Muscle of leg (tissue), 11 donors: Measurements from ENCODE around the gene ACADS. TPM values are rescaled to one million over a fixed set of nuclear protein-coding genes. Genes with fewer than 3 reads are reported as not detected.

Source experiments
- DNase-seq: peaks from one replicate; pipeline ENCODE4 v3.0.0; 2013
- H3K27ac ChIP-seq: one replicate; pipeline ENCODE4 v1.5.1; 2013; ENCODE audit warnings: mild to moderate bottlenecking, low read length, control low read depth
- H3K27me3 ChIP-seq: one replicate; pipeline ENCODE4 v1.6.1; 2013; ENCODE audit warnings: low read length; ENCODE audit not compliant: control insufficient read depth, insufficient read depth
- H3K36me3 ChIP-seq: one replicate; pipeline ENCODE4 v1.6.1; 2013; ENCODE audit warnings: low read length; ENCODE audit not compliant: control insufficient read depth, insufficient read depth
- H3K4me1 ChIP-seq: one replicate; pipeline ENCODE4 v1.6.1; 2013; ENCODE audit warnings: low read length; ENCODE audit not compliant: control insufficient read depth, insufficient read depth
- H3K4me3 ChIP-seq: one replicate; pipeline ENCODE4 v1.5.1; 2013; ENCODE audit warnings: low read length, control low read depth
- H3K9me3 ChIP-seq: replicated peaks from 2 replicates; pipeline ENCODE4 v1.6.1; 2013; ENCODE audit warnings: low read depth, low read length; ENCODE audit not compliant: control insufficient read depth
- WGBS: methylation state at CpG from one replicate; pipeline ENCODE4 v1.1.5; 2013; ENCODE audit warnings: missing lambda C conversion rate; ENCODE audit not compliant: insufficient coverage; 5-methylcytosine and 5-hydroxymethylcytosine counted together
- polyA plus RNA-seq, 8 donors: library from polyadenylated mRNA; unstranded; fragments of 120-200 nt; gene quantifications; one replicate each; pipeline versions ENCODE4 v1.2.1 to v1.2.3, GENCODE V29; 2013; ENCODE audit warnings: inconsistent platforms in 1 of 8, low replicate concordance in 1 of 8; ENCODE audit not compliant: insufficient read length in 8 of 8, insufficient read depth in 1 of 8
- total RNA-seq: library from RNA; stranded (reverse); fragments of 120-200 nt; gene quantifications from one replicate; pipeline ENCODE4 v1.2.4, GENCODE V29; 2013

ACADS gene
- total and polyA plus RNA-seq, 9 donors = 13.1 to 22.7 (median 20.3) TPM

DNA sequence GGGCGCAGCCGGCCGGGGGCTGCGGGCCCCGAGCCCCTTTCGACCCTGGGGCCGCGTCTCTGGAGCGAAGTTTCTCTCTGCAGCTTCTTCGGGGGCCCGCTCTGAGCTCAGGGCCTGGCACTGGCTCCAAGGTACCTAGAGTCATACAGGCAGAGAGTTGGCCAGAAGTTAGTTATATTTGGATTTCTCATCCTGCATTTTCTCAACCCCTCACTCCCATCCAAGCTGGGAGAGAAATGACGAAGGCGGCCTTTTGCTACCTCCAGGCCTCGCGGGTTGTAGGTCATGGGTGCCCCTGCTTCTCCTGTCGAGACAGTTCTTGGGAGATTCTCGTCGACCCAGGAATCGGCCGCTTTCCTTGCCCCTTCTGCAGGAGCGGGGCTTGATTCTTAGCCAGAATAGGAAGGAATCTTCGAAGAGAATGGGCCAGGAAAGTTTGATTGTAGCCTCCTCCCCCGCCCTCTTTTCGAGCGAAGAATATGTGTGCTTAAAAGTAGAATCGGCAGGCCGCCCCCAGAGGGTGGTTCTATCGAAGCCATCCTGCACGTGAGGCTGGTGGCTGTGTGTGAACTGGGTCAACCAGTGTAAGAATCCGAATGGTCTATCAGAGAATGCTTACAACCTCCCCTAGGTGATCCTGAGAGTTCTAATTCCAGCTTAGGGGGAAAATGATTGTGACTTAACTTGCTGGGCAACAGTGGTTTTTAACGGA lies 37.9 kb upstream of the ACADS start:
- Histone ChIP-seq H3K4me3 (peak overlapping the region; percentile 75), H3K27ac (peak overlapping the region; percentile 71), H3K27me3 (no peaks in the 10 kb centered on the region), H3K4me1 (peaks cover 23% of the 10 kb centered on the region), H3K36me3 (no peaks in the 10 kb centered on the region), H3K9me3 (no peaks in the 10 kb centered on the region)
- 0% methylated on average over 15 of the region's 31 CpGs for WGBS
- peak; percentile 61 for DNase-seq

DNA sequence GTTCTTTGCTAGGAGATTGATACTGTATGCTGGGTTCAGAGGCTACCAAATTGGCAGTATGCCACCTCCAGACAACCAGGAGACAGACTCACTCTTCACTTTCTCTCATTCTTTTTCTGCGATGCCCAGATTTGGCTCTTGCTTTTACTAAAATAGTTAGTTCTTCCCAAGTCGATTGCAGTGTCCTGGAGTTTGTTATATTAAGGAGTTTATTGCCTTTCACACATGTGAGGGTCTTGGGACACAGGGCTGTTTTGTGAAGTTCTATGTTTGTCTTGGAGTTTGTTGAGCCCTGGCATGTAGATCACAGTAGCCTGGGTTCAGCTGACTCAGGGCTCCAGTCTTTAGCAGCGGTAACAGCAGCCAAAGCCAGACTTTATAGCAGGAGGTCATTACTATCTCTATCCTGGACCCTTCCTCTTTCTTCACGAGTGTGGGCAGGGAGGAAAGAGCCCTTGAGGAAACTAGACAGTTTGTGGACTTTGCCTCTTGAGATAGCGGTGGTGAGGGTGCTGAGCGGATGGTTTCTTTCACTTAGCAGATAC lies 37.0 kb upstream of the ACADS start:
- Histone ChIP-seq H3K36me3 (peaks cover 4% of the 10 kb centered on the region), H3K27ac (peak overlapping the region; percentile 31), H3K9me3 (no peaks in the 10 kb centered on the region), H3K4me1 (peaks cover 23% of the 10 kb centered on the region), H3K4me3 (peak overlapping the region; percentile 75), H3K27me3 (no peaks in the 10 kb centered on the region)
- WGBS = 28% methylated on average over 2 of the region's 6 CpGs
- DNase-seq = peak; percentile 40

DNA sequence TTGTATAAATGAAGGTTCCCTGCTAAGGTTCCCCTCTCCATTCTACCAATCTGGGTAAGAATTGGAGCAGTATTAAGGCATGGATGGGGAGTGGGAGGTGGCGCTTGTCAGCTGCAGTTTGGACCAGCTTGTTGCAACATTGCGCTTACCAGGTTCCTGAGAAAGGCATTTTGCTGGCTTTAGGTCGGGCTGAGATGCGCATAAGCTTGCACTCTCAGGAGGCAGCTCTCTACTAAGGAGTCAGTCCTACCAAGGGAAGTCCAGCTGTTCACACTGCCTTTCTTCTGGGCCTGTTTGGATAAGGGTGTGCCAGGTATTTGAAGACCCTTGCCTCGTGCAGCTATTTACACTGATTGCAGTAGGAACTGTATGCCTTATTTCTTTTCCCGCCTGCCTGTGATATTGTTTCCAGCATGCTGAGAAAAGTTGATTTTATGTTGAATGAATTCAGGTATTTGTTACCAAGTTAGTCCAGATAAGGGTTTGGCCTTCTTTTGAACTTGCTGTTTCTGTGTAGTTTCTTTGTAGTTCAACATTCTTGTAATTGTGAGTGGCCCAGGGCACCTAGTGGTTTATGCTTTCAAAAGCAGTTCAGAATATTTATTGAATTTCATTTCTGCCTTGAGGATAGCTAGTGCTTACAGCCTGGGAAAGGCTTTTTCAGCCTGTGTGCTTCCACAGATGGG lies 36.1 kb upstream of the ACADS start:
- Histone ChIP-seq H3K27ac (no peak overlapping the region), H3K36me3 (peaks cover 13% of the 10 kb centered on the region), H3K4me3 (peak overlapping the region; percentile 75), H3K9me3 (no peaks in the 10 kb centered on the region), H3K4me1 (peaks cover 23% of the 10 kb centered on the region), H3K27me3 (no peaks in the 10 kb centered on the region)
- WGBS = 50% methylated on average over 2 of the region's 6 CpGs
- DNase-seq = no peak

DNA sequence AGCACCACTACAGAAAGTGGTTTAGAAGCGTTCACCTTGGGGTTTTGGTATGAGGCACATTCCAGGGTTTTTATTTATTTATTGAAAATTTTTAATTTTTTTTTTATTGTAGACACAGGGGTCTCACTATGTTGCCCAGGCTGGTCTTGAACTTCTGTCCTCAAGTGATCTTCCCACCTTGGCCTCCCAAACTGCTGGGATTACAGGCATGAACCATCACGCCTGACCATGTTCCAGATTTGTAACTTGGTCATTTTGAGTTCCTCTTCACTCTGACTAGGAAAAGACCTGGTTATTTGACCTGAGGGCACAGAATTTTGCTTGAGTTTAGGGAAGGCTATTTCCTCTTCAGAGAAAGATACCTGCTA lies 35.6 kb upstream of the ACADS start:
- H3K4me3 ChIP-seq = no peak overlapping the region
- H3K9me3 ChIP-seq = no peaks in the 10 kb centered on the region
- H3K36me3 ChIP-seq = peaks cover 18% of the 10 kb centered on the region
- no peak for DNase-seq
- peaks cover 23% of the 10 kb centered on the region for H3K4me1 ChIP-seq
- 100% methylated on average over 1 of the region's 2 CpGs for WGBS
- no peak overlapping the region for H3K27ac ChIP-seq
- H3K27me3 ChIP-seq = no peaks in the 10 kb centered on the region

DNA sequence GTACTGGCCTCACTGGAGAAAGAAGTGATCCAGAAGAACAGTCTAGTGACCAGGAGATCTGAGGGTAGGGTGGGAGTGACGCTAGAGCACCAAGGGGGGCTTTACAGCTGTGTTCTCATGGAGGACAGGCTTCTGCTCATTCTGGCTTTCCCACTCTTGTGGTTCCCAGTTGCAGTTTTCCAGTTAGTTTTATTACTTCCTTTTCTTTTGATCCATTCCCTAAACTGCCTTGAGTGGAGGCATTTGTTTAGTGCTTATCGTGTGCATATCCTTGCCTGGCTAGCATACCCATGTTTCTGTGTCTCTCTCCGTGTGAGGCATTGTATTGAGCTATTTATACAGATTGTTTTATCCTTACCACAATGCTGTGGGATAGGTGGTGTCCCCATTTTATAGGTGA lies 34.6 kb upstream of the ACADS start:
- Histone ChIP-seq H3K4me1 (peaks cover 23% of the 10 kb centered on the region), H3K27me3 (no peaks in the 10 kb centered on the region), H3K4me3 (no peak overlapping the region), H3K36me3 (peaks cover 25% of the 10 kb centered on the region), H3K9me3 (no peaks in the 10 kb centered on the region), H3K27ac (no peak overlapping the region)
- DNase-seq = no peak
- no CpG with 5 or more reads among the region's 3 CpGs for WGBS

DNA sequence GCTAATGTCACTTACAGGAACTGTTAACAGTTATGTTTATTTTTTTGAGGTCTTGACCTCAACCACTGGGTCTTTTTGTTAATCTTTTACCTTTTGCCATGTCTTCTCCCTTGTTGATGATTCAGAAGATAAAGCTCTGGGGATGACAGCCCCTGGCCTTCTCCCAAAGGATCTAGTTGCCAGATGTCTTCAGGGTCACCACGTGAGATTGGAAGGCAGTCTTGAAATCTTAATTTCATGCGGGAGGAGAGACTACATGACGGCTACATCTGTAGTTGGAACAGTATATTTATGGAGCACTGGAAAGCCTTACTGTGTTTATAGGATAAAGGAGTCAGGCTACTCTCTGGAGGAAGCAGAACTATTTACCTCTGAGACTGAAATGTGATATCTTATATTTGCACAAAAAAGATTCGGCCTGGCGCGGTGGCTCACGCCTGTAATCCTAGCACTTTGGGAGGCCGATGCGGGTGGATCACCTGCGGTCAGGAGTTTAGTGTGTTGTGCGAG lies 33.0 kb upstream of the ACADS start:
- Histone ChIP-seq H3K36me3 (peaks cover 41% of the 10 kb centered on the region), H3K27me3 (no peaks in the 10 kb centered on the region), H3K4me3 (no peak overlapping the region), H3K27ac (no peak overlapping the region), H3K9me3 (no peaks in the 10 kb centered on the region), H3K4me1 (peaks cover 23% of the 10 kb centered on the region)
- 37% methylated on average over 3 of the region's 11 CpGs for WGBS
- DNase-seq = no peak

DNA sequence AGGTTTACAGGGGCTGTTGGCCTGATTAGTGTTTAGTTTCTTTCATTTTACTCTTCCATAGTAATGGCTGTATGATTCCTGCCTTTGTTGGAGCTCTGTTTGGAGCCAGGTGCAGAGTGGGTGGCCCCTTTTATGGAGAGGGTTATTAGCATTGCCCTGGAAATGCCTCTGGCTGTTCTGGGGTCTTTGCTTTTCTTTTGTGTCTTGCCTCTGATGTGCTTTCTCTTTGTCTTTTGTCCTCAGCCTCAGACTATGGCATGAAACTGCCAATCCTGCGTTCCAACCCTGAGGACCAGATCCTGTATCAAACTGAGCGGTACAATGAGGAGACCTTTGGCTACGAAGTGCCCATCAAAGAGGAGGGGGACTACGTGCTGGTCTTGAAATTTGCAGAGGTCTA lies 31.8 kb upstream of the ACADS start:
- Histone ChIP-seq H3K36me3 (peaks cover 54% of the 10 kb centered on the region), H3K4me1 (peaks cover 13% of the 10 kb centered on the region), H3K27me3 (no peaks in the 10 kb centered on the region), H3K4me3 (no peak overlapping the region), H3K9me3 (no peaks in the 10 kb centered on the region), H3K27ac (no peak overlapping the region)
- no peak for DNase-seq
- WGBS = 75% methylated on average over 4 of the region's 4 CpGs

DNA sequence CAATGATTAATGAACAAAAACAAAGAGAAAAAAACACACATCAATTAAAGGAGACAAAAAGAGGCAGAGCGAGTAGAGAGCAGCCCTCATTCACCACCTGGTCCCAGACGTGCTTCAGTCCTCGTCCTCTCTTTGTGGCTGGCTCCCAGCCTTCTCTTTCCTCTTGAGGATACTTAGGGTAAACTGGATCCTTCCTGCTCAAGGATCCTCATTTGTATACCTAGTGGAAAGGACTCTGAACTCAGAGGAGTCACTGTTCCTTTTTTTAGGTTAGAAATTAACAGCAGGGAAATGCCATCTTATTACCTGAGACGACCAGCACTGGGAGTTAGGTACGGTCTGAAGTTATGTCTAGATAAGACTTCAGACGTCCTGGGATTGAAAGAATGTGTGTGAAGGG lies 29.0 kb upstream of the ACADS start:
- Histone ChIP-seq H3K27ac (no peak overlapping the region), H3K9me3 (no peaks in the 10 kb centered on the region), H3K4me3 (no peak overlapping the region), H3K36me3 (peaks cover 76% of the 10 kb centered on the region), H3K27me3 (no peaks in the 10 kb centered on the region), H3K4me1 (peaks cover 2% of the 10 kb centered on the region)
- DNase-seq = no peak
- WGBS = 74% methylated on average over 4 of the region's 6 CpGs

DNA sequence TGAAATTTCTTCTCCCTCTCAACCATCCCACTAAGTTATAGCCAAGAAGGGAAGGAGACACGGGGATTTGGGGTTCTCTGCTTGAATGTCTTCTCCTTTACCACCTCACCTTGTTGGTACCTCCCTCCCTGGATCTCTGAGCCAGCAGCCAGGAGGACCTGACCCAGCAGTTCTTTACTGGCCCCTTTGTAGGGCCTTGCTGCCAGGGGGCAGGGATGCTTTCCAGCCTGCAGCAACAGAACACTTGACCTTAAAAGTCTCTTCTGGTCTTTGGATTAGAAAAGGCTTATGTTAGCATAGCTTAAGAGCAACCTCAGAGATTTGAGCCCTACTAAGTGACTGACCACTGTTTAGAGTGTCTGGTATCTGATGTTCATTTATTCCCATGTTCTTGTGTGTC lies 28.3 kb upstream of the ACADS start:
- H3K36me3 ChIP-seq = peaks cover 82% of the 10 kb centered on the region
- no peak overlapping the region for H3K27ac ChIP-seq
- no CpG with 5 or more reads among the region's 1 CpG for WGBS
- no peaks in the 10 kb centered on the region for H3K9me3 ChIP-seq
- H3K27me3 ChIP-seq = no peaks in the 10 kb centered on the region
- DNase-seq = no peak
- H3K4me1 ChIP-seq = peaks cover 2% of the 10 kb centered on the region
- H3K4me3 ChIP-seq = no peak overlapping the region

DNA sequence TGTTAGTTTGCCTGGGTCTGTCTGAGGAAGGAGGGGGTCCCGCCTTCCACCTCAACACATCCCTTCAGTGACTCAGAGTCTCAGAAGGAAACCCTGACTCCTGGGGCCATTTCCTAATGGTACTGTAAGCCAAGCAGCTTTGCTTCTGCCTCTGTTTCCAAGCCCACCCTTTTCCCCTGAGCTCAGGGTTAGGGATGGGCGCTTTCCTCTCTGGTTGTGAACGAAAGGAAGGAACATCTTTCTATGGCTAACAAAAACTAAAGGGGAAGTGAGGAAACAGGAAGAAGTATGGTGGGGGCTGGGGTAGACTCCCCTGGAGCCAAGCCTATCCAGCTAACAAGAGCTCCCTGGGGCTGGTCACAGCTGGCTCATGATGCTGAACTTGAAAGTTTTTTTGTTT lies 27.0 kb upstream of the ACADS start:
- Histone ChIP-seq H3K4me1 (peaks cover 2% of the 10 kb centered on the region), H3K36me3 (peaks cover 86% of the 10 kb centered on the region), H3K27ac (peak overlapping the region; percentile 31), H3K4me3 (no peak overlapping the region), H3K27me3 (no peaks in the 10 kb centered on the region), H3K9me3 (no peaks in the 10 kb centered on the region)
- DNase-seq = no peak
- WGBS = no CpG with 5 or more reads among the region's 3 CpGs
